LNCAP (cell line): ENCODE results near the gene VPS37B.

Experiments
- TF ChIP-seq, protein P1 (sequence below): fragments of 450-650 bp; IDR thresholded peaks from 2 replicates; pipeline ENCODE4 v1.5.1; 2017; ENCODE audit warnings: mild to moderate bottlenecking

Gene VPS37B

DNA sequence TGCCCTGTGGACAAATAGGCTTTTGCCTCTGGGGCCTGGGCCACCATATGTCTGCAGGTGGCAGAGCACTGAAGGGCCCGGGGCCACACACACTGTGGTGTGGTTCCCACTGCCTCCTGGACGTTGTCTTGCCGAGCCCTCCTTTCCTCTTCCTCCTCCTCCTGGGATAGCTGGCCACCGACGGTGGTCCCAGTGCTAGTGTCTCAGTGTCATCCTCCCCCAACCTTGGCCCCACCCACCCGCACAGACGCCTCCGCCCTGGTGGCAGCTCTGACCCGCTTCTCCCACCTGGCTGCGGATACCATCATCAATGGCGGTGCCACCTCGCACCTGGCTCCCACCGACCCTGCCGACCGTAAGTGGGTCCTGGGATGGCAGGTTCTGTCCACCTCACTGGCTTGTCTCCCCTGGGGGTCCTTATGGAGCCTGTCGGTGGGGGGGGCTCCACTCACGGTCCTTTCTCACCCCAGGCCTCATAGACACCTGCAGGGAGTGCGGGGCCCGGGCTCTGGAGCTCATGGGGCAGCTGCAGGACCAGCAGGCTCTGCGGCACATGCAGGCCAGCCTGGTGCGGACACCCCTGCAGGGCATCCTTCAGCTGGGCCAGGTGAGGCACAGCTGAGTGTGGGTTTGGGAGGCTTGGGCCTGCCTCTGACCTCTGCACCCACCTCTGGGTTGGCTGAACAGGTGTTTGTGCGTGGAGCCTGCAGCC lies 37.2 kb downstream of the VPS37B start:
- TF ChIP-seq, protein P1, sequence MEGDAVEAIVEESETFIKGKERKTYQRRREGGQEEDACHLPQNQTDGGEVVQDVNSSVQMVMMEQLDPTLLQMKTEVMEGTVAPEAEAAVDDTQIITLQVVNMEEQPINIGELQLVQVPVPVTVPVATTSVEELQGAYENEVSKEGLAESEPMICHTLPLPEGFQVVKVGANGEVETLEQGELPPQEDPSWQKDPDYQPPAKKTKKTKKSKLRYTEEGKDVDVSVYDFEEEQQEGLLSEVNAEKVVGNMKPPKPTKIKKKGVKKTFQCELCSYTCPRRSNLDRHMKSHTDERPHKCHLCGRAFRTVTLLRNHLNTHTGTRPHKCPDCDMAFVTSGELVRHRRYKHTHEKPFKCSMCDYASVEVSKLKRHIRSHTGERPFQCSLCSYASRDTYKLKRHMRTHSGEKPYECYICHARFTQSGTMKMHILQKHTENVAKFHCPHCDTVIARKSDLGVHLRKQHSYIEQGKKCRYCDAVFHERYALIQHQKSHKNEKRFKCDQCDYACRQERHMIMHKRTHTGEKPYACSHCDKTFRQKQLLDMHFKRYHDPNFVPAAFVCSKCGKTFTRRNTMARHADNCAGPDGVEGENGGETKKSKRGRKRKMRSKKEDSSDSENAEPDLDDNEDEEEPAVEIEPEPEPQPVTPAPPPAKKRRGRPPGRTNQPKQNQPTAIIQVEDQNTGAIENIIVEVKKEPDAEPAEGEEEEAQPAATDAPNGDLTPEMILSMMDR = no peak

DNA sequence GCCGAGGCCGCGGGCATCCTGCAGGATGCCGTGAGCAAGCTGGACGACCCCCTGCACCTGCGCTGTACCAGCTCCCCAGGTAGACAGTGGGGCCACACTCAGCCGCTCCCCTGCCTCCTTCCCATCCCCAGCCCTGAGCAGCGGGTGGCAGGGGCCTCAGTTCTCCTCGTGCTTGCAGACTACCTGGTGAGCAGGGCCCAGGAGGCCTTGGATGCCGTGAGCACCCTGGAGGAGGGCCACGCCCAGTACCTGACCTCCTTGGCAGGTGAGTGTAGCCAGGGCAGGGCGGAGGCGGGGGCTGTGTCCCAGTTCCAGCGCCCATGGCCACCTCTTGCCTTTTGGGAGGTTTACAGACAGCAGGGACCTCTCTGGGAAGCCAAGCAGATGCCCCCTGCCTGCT lies 37.8 kb downstream of the VPS37B start:
- TF ChIP-seq, protein P1 = no peak

DNA sequence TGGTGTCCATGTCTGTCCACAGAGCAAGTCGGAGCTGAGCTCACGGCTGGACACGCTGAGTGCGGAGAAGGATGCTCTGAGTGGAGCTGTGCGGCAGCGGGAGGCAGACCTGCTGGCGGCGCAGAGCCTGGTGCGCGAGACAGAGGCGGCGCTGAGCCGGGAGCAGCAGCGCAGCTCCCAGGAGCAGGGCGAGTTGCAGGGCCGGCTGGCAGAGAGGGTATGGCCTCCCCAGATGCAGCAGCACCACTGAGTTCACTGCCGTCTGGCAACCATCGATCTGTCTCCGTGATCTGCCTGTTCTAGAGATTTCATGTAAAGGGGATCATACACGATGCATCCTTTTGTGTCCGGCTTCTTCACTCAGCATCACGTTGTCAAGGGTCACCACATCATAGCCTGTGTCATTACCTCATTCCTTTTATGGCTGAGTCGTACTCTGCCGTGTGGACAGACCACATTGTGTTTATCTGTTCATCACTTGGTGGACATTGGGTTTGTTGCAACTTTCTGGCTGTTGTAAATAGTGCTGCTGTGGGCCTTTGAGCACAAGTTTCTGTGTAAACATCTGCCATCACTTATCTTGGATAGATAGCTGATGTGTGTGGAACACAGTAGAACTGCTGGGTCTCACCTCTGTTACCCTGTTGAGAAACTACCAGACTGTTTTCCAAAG lies 38.8 kb downstream of the VPS37B start:
- TF ChIP-seq, protein P1 = no peak

DNA sequence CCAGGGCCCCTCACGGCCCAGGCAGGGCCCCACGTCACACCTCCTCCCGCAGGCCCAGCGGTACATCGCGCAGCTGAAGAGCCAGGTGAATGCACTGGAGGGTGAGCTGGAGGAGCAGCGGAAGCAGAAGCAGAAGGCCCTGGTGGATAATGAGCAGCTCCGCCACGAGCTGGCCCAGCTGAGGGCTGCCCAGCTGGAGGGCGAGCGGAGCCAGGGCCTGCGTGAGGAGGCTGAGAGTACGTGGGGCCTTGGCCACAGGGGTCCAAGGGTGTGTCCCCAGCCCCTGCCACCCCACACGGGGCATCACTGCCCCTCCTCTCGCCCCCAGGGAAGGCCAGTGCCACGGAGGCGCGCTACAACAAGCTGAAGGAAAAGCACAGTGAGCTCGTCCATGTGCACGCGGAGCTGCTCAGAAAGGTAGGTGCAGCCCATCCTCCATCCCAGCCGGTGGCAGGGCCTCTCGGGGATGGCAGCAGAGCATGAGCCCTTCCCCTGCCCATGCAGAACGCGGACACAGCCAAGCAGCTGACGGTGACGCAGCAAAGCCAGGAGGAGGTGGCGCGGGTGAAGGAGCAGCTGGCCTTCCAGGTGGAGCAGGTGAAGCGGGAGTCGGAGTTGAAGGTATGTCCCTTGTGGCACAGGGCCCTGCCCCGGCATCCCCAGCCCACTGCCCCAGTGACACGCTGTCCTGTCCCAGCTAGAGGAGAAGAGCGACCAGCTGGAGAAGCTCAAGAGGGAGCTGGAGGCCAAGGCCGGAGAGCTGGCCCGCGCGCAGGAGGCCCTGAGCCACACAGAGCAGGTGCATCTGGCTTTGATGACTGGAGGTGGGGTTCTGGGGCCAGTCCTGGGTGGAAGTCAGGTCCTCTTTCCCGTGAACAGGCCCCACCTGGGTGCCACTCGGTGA lies 39.7 kb downstream of the VPS37B start:
- TF ChIP-seq, protein P1 = no peak

DNA sequence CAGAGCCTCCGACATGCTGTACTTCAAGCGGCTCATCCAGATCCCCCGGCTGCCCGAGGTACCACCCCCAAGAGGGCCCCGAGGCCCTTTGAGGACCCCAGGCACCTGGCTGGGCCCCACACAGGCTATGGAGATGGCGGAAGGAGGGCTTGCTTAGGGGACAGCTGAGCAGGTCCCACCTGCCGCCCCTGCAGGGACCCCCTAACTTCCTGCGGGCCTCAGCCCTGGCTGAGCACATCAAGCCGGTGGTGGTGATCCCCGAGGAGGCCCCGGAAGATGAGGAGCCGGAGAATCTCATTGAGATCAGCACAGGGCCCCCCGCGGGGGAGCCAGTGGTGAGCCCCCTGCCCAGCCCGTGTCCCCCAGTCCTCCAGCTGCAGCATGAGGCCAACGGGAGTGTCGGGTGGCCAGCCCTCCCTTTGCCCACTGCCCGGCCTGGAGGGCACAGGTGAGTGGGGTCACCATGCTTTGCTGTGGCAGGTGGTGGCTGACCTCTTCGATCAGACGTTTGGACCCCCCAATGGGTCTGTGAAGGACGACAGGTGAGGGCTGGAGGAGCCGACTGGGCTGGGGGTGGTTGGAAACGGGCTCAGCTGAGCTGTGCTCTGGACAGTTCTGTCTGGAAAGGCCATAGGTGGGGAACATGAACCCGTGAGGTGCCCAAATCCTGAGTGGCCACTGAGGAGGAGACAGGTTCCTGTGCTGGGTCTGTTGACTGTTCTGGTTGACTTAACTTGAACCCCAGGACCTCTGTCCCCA lies 40.7 kb downstream of the VPS37B start:
- TF ChIP-seq, protein P1 = no peak

DNA sequence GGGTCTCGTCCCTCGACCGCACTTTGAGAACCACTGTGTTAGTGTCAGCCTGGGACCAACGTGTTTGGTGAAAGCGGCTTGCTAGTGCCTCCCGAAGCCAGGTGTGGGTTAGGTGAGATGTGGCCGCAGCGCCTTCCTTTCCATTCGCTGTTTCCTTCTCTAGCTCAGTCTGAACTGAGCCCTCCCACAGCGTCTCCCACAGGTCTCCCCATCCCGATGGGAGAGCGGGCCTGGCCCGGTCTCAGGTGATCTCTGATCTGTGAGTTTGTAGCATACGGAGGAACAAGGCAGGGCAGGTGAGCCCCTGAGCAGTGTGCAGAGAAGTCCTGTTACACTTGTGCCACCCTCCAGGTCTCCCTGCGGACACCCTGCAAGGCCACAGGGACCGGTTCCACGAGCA lies 41.4 kb downstream of the VPS37B start:
- TF ChIP-seq, protein P1 = no peak
